AG09319 (cell line): Measurements from ENCODE around the gene SSH3.

Experiments
- DNase-seq: peaks from one replicate; pipeline ENCODE4 v3.0.0-alpha.2; 2010; ENCODE audit warnings: low read depth; ENCODE audit errors: extremely low read depth
- CTCF ChIP-seq: IDR thresholded peaks from 2 replicates; pipeline ENCODE4 v1.5.1; 2011; ENCODE audit warnings: low read depth, mild to moderate bottlenecking, inconsistent platforms, low read length, moderate library complexity

The SSH3 gene

GRCh38 chr11:67265633-67266448, 37.5 kb upstream of the SSH3 start:
- peak; percentile 51 for TF ChIP-seq CTCF
- no peak for DNase-seq

GRCh38 chr11:67266449-67267187, 36.7 kb upstream of the SSH3 start, which contains the start of gene GRK2:
TSS of gene GRK2 (plus strand) at chr11:67266473. CDS start at chr11:67266700, 227 bp downstream.
- no peak for DNase-seq
- no peak for TF ChIP-seq CTCF

GRCh38 chr11:67267188-67268080, 35.9 kb upstream of the SSH3 start:
- DNase-seq: no peak
- TF ChIP-seq CTCF: no peak

- TF ChIP-seq CTCF: no peak
- DNase-seq: no peak
Observed at GRCh38 chr11:67268081-67268961, 35.0 kb upstream of the SSH3 start.

GRCh38 chr11:67268962-67269268, 34.4 kb upstream of the SSH3 start:
- DNase-seq: no peak
- TF ChIP-seq CTCF: no peak

GRCh38 chr11:67269401-67270255, 33.7 kb upstream of the SSH3 start:
- TF ChIP-seq CTCF: no peak
- no peak for DNase-seq
